ENCODE results near the gene CRTAP. TPM values are rescaled to one million over a fixed set of nuclear protein-coding genes. Genes with fewer than 3 reads are reported as not detected.

CRTAP gene
- total RNA-seq, 4 donors from 2014 or later, result 75.2 to 107 (median 83.1) TPM

DNA sequence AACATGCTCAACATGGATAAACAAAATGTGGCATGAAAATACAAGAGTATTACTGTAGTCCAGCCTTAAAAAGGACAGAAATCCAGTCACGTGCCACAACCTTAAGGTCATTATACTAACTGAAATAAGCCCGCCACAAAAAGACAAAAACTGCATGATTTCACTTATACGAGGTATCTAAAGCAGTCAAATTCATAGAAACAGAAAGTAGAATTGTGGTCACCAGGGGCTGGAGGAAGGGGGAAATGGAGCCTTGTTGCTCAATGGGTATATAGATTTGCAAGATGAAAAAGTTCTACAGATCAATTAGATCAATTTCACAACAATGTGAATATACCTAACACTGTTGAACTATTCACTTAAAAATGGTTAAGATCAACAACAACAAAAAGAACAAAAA is 24.3 kb upstream of the CRTAP start:
- TF ChIP-seq POLR2A (IDR thresholded peaks at IDR 0.05), result no peak
- TF ChIP-seq, protein P1, sequence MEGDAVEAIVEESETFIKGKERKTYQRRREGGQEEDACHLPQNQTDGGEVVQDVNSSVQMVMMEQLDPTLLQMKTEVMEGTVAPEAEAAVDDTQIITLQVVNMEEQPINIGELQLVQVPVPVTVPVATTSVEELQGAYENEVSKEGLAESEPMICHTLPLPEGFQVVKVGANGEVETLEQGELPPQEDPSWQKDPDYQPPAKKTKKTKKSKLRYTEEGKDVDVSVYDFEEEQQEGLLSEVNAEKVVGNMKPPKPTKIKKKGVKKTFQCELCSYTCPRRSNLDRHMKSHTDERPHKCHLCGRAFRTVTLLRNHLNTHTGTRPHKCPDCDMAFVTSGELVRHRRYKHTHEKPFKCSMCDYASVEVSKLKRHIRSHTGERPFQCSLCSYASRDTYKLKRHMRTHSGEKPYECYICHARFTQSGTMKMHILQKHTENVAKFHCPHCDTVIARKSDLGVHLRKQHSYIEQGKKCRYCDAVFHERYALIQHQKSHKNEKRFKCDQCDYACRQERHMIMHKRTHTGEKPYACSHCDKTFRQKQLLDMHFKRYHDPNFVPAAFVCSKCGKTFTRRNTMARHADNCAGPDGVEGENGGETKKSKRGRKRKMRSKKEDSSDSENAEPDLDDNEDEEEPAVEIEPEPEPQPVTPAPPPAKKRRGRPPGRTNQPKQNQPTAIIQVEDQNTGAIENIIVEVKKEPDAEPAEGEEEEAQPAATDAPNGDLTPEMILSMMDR (IDR thresholded peaks at IDR 0.05 in 4 of 5, conservative IDR thresholded peaks at IDR 0.05 in 1 of 5), result no peak
- Histone ChIP-seq H3K27me3 (no peaks in the 10 kb centered on the region), H3K4me1 (peaks cover 20% of the 10 kb centered on the region in 2 donors), H3K4me3 (no peak overlapping the region), H3K27ac (no peak overlapping the region), H3K9me3 (no peaks in the 10 kb centered on the region), H3K36me3 (no peaks in the 10 kb centered on the region)
- intact Hi-C loops (cut with DNase I; ENCODE audit: low total_unique reads) (no loop called here), in situ Hi-C loops (cut with MboI; ENCODE audit: low sequenced_read_pairs in 4 of 4) (no loop called here)
- no peak for DNase-seq
- ATAC-seq, result no peak

DNA sequence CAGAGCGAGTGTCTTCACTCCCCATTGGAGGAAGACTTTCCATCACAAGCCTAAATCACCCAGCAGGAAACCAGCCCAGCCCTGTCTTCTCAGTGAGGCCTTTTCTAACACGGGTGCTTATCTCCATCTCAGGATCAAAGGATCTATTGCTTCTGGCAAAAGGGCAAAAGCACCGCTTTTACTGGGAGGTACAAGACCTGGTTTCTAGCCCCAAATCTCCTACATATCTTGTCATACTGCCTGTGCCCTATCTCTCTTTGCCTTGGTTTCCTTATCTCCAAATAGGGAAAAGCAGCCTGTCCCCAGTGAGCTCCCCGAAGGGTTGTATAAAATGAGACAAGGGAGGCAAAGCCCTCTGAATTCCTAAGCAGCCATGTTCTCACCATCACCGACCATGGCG is 22.1 kb upstream of the CRTAP start:
- in situ Hi-C loops (cut with MboI; ENCODE audit: low sequenced_read_pairs in 4 of 4) (no loop called here), intact Hi-C loops (cut with DNase I; ENCODE audit: low total_unique reads) (loop anchor here (10.0 kb wide), 1 partner anchor 563 kb away; no protein-coding TSS in a partner anchor)
- Histone ChIP-seq H3K27me3 (no peaks in the 10 kb centered on the region), H3K27ac (peak overlapping the region in 1 of 4 donors; percentile 98), H3K9me3 (no peaks in the 10 kb centered on the region), H3K36me3 (no peaks in the 10 kb centered on the region), H3K4me1 (peaks cover 16 to 30% of the 10 kb centered on the region in 2 donors), H3K4me3 (no peak overlapping the region)
- DNase-seq (no peak), ATAC-seq (no peak)
- TF ChIP-seq POLR2A (IDR thresholded peaks at IDR 0.05), result no peak
- TF ChIP-seq, protein P1 (IDR thresholded peaks at IDR 0.05 in 4 of 5, conservative IDR thresholded peaks at IDR 0.05 in 1 of 5), result no peak

DNA sequence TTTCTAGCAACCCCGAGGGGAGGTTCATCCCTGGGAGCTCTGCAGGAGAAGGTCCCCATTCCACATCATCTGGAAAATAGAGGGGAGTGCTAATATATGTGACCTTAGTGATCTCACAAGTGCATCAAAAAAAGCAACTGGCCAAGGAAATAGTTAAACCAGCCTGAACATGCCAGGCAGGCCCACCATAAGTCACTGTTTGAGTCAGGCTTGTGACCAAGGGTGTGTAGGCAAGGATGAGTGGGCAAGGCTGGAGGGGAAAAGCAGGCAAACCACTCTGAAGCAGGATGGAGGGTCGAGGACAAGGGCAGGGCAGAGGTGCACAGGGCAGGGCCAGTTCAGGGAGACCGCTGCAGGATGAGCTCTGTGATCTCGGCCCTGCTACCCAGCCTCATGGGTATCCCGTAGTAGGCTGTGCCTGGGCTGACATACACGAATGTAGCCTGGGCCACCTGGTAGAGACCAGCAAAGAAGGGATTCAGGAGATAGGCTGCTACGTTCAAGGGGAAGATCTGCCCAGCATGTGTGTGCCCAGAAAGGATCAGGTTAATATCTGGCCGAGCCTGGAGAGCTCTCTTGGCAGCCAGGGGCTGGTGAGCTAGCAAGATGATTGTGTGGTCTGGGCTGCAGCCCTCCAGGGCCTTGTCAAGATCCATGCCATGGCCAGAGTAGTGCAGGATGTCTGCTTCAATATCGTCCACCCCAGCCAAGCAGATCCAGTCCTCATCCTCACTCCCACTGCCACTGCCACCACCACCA is 21.1 kb upstream of the CRTAP start:
- intact Hi-C loops (cut with DNase I; ENCODE audit: low total_unique reads), result loop anchor here (10.0 kb wide), 1 partner anchor 562 kb away; no protein-coding TSS in a partner anchor
- in situ Hi-C loops (cut with MboI; ENCODE audit: low sequenced_read_pairs in 4 of 4), result no loop called here
- H3K36me3 ChIP-seq, result no peaks in the 10 kb centered on the region
- peaks cover 16 to 33% of the 10 kb centered on the region in 2 donors for H3K4me1 ChIP-seq
- peak; percentile 9 to 71 for DNase-seq
- TF ChIP-seq POLR2A (IDR thresholded peaks at IDR 0.05), result no peak
- TF ChIP-seq, protein P1 (IDR thresholded peaks at IDR 0.05 in 4 of 5, conservative IDR thresholded peaks at IDR 0.05 in 1 of 5), result no peak
- peak overlapping the region; percentile 23 to 98 (median 36) for H3K27ac ChIP-seq
- H3K27me3 ChIP-seq, result no peaks in the 10 kb centered on the region
- peak; percentile 22 to 59 for ATAC-seq
- H3K9me3 ChIP-seq, result no peaks in the 10 kb centered on the region
- no peak overlapping the region for H3K4me3 ChIP-seq

DNA sequence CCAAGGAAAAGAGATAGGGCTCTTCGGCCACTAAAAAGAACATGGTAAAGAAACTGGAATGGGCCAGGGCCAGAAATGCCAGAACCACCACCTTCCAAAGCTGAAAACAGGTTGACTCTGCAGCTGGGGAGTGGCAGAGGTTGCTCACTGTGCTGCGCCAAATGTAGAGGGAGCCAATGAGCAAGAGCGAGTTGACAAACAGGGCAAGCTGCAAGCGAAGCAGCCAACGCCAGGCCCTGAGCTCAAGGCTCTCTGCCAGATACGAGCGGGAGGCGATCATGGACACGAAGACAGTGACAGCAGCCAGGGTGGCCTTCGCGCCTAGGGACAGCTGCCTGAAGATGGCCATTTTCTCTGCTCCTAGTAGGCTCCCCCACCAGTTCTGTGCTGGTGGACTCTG is 20.0 kb upstream of the CRTAP start:
- DNase-seq (peak in 1 of 2 donors; percentile 58), ATAC-seq (no peak)
- TF ChIP-seq POLR2A (IDR thresholded peaks at IDR 0.05), result no peak
- TF ChIP-seq, protein P1 (IDR thresholded peaks at IDR 0.05 in 4 of 5, conservative IDR thresholded peaks at IDR 0.05 in 1 of 5), result no peak
- H3K4me1 ChIP-seq, result peaks cover 16 to 33% of the 10 kb centered on the region in 2 donors
- no peak overlapping the region for H3K4me3 ChIP-seq
- no peaks in the 10 kb centered on the region for H3K9me3 ChIP-seq
- peak overlapping the region; percentile 23 to 98 (median 36) for H3K27ac ChIP-seq
- H3K27me3 ChIP-seq, result no peaks in the 10 kb centered on the region
- intact Hi-C loops (cut with DNase I; ENCODE audit: low total_unique reads) (loop anchor here (10.0 kb wide), 1 partner anchor 561 kb away; no protein-coding TSS in a partner anchor), in situ Hi-C loops (cut with MboI; ENCODE audit: low sequenced_read_pairs in 4 of 4) (no loop called here)
- no peaks in the 10 kb centered on the region for H3K36me3 ChIP-seq
